ENCODE data around the gene STIM1.

Gene STIM1

GRCh38 chr11:3916962-3917361, 61.5 kb downstream of the STIM1 start:
- no peak for DNase-seq (ENCODE audit: low read depth)

GRCh38 chr11:3920148-3920852, 64.8 kb downstream of the STIM1 start:
- peak; percentile 28 for DNase-seq (ENCODE audit: low read depth)

DNA sequence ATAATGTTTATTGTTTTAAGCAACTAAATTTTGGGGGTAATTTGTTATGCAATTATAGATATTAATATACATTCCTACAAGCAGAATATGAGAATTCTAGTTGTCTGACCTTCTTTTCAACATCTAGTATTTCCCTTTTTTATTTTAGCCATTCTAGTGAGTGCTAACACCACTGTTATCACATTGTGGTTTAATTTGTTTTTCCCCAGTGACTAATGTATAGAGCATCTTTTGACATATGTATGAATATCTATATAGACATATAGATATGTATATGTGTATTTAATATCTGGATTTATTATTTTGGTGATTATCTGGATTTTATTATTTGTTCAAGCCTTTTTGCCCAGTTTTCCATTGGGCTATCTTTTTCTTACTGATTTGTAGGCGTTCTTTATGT, 66.6 kb downstream of the STIM1 start:
- no peak for DNase-seq (ENCODE audit: low read depth)

DNA sequence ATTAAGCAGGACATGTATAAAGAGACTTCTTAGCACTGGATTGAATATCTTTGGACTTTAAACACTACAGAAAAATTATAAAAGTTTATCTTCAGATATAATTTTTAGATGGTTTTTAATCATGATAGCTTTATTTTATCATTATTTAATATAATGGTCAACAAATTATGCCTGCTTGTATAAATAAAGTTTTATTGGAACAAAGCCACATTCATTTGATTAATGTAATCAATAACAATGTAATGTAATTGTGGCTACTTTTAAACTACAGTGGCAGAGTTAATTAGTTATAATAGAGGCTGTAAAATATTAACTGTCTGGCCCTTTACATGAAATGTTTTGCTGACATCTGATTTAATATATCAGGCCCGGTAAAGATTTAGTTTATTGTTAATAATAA, 70.0 kb downstream of the STIM1 start:
- no peak for DNase-seq (ENCODE audit: low read depth)

GRCh38 chr11:3926458-3927095, 71.1 kb downstream of the STIM1 start:
- no peak for DNase-seq (ENCODE audit: low read depth)

- DNase-seq (ENCODE audit: low read depth) = no peak
Observed at GRCh38 chr11:3927129-3927796, 71.8 kb downstream of the STIM1 start.

GRCh38 chr11:3929232-3929631, 73.8 kb downstream of the STIM1 start:
- DNase-seq (ENCODE audit: low read depth) = no peak

DNA sequence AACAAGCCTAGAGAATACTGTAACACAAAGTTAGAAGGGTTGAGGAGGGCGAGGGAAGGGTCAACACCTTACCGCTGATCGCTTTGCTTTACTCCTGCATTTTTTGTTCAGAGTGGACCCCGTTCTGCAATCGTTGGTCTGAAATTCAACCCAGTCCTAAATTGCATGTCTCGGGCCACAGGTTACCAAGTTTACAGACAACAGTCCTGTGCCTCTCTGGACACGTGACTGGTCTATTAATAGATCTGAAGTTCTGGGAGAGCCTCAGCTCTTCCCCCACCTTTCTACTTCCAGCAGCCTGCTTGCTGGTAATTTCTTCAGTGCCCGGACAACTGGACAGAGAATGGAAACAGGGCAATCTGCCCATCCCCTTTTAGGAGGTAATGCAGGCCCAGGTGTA, 74.2 kb downstream of the STIM1 start:
- DNase-seq (ENCODE audit: low read depth) = no peak

DNA sequence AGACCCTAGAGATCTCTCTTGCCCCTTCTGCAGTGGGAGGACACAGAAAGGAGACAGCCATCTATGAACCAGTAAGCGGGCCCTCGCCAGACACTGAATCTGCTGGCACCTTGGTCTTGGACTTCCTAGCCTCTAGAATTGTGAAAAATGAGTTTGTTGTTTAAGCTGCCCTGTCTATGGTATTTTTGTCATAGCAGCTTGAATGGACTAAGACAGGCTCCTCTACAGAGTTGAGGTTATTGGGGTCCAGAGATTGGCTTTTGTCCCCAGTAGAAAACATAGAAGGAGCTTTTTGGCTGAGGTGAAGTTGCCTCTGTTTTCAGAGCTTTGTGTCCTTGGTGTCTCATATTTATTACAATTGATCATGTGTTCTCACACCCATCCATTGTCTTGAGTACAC, 77.2 kb downstream of the STIM1 start:
- DNase-seq (ENCODE audit: low read depth) = no peak

- no peak for DNase-seq (ENCODE audit: low read depth)
Observed at GRCh38 chr11:3933165-3933628, 77.7 kb downstream of the STIM1 start.

DNA sequence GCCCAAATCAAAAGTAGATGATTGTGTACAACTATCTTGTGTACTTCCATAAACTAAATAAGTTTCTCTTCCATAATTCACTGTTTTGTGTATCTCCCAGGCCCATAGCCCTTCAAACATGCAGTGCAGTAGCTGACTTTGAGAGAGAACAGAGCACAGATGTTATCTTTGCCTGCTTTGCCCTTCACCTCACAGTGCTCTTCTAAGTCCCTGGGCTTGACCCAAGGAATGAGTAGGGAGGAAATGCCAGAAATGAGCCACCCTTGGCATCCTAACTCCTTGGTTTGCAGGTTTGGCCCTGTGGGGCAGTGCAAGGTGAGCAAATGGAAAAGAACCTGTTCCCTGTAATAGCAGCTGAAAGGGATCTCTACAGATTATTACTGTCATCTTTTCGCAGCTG, 79.2 kb downstream of the STIM1 start:
- no peak for DNase-seq (ENCODE audit: low read depth)

GRCh38 chr11:3936517-3936916, 81.1 kb downstream of the STIM1 start:
- DNase-seq (ENCODE audit: low read depth) = no peak

DNA sequence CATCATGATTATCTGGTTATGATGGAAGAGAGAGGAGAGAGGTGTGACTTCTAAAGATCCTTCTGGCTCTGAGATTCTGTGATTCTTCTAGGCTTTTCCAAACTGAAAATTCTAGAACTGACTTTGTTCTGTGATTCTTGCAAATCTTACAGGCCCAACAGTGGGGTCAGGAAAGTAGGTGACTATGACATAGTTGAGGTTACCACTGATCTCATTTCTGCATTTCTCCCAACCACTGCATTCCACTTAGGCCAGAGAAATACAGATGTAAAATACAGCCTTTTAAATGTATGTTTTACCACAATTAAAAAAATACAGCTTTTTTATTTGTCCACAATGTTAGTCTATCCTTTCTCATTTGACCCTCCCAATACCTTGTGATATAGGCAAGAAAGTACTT, 83.7 kb downstream of the STIM1 start:
- DNase-seq (ENCODE audit: low read depth) = no peak

GRCh38 chr11:3939651-3940190, 84.3 kb downstream of the STIM1 start:
- DNase-seq (ENCODE audit: low read depth) = no peak

DNA sequence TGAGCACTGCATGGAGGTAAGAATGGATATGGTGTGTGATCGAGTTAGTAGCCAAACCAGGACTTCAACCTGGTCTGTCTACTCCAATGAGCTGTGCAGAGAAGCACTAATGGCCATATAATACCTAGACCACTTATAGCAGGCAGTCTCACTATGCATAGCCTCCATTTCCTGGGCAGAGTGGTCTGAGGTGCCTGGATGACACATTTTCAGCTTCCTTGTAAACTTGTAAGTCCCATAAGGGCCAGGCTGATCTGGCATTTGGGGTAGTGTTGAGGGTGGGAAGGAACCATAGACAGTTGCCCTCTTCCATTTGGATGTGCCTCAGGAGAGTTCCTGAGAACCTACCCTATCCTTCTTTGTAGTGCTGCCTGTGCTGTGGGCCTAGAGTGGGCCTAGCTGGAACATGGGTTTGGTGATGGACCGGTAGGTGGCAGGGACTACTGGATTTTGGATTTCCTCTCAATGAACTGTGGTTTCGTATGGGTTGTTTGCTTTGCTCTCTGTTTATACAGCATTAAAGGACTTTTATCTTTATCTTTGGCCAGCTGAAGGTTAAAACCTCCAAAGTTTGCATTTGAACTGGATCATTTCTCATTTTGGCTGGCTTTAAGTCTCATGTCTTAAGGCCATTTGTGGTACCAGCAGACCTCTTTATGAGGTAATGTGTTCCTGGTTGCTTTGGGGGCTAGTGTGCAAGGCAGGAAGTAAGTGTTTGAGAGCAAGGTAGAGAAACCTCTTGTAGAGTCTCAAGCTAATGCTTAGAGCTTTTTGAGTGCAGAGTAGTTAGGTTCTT, 86.9 kb downstream of the STIM1 start:
- DNase-seq (ENCODE audit: low read depth) = no peak

GRCh38 chr11:3942956-3943497, 87.6 kb downstream of the STIM1 start:
- no peak for DNase-seq (ENCODE audit: low read depth)

- no peak for DNase-seq (ENCODE audit: low read depth)
Observed at GRCh38 chr11:3944198-3944597, 88.7 kb downstream of the STIM1 start.

GRCh38 chr11:3946455-3947017, 91.1 kb downstream of the STIM1 start:
- DNase-seq (ENCODE audit: low read depth) = no peak

- DNase-seq (ENCODE audit: low read depth) = peak; percentile 24
Observed at GRCh38 chr11:3947061-3947460, 91.6 kb downstream of the STIM1 start.

DNA sequence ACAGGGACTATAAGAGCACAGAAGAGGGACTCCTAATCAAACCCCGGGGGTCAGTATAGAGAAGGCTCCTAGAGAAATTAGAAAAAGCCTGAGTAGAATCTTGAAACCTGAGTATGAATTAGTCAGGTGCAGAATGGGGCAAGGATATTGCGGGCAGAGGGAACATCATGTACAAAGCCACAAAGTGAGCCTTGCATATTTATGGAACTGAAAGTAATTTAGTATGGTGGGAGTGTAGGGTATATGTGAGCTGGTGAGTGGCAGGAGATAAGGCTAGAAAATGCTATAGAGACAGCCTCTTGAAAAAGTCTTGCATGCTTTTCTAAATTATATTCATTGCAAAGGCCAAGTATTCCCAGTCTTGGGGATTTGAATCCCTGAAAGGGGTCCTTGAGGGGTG, 93.7 kb downstream of the STIM1 start:
- DNase-seq (ENCODE audit: low read depth) = no peak

DNA sequence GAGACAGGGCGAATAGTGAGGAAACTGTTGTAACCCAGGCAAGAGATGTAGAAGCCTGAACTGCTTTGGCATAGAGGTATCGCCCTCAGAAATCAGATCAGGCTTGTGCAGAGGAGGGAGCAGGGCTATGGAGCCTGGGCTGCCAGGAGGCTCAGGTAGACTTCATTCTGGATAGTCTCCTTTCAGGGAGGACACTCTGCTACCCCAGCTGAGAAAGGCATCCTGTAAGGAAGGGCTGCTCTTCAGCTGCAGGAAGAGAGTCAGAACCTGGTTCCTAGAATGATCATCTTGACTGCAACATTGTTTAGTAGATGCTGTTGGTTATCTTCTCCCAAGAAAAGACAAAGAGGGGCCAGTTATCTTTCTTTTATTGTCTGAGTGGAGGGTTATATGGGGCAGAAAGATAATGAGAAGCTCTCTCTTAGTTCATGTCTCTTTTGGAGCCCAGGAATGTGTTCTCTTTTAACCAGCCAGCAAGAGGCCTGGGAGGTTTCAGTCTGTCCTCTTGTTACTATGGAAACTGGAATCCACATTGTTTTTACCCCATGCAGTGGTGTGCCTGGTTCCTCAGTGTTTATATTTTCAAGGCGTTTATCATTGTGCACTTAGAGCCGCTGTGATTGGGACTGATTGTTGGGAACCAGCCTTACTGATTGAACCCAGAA, 95.7 kb downstream of the STIM1 start:
- no peak for DNase-seq (ENCODE audit: low read depth)

Data from T follicular helper cell (primary cell).